Fibroblast of pulmonary artery (primary cell): ENCODE results near the gene RASAL2.

Experiments
- DNase-seq: peaks from one replicate; pipeline ENCODE4 v3.0.0-alpha.2; 2010; ENCODE audit warnings: low read depth
- H3K4me3 ChIP-seq: replicated peaks from 2 replicates; pipeline ENCODE4 v1.5.1; 2011; ENCODE audit warnings: low read depth, mild to moderate bottlenecking, control low read depth, low read length, moderate library complexity
- TF ChIP-seq, protein P1 (sequence below): IDR thresholded peaks from 2 replicates; pipeline ENCODE4 v1.5.1; 2011; ENCODE audit warnings: mild to moderate bottlenecking, control low read depth, low read length, inconsistent platforms; ENCODE audit errors: missing control alignments

RASAL2 gene

DNA sequence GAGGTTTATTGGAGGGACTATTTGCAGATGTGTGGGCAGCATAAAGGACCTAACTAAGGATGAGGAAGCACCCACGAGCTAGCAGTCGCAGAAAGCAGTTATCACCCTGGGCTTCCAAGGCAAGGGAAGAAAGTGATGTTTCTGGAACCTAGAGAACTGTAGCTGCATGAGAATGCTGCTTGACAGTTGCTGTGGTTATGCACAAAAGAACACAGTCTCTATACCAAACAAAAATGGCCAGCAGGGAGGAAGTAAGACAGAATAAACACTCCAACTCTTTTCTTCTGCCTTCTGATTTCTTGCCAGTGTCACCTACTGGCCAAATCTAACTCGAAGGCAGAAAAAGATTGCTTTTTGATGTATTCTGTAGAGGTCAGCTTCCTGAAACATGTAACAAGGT is 190.2 kb downstream of the RASAL2 start:
- no peak overlapping the region for H3K4me3 ChIP-seq
- TF ChIP-seq, protein P1, sequence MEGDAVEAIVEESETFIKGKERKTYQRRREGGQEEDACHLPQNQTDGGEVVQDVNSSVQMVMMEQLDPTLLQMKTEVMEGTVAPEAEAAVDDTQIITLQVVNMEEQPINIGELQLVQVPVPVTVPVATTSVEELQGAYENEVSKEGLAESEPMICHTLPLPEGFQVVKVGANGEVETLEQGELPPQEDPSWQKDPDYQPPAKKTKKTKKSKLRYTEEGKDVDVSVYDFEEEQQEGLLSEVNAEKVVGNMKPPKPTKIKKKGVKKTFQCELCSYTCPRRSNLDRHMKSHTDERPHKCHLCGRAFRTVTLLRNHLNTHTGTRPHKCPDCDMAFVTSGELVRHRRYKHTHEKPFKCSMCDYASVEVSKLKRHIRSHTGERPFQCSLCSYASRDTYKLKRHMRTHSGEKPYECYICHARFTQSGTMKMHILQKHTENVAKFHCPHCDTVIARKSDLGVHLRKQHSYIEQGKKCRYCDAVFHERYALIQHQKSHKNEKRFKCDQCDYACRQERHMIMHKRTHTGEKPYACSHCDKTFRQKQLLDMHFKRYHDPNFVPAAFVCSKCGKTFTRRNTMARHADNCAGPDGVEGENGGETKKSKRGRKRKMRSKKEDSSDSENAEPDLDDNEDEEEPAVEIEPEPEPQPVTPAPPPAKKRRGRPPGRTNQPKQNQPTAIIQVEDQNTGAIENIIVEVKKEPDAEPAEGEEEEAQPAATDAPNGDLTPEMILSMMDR = no peak
- no peak for DNase-seq

DNA sequence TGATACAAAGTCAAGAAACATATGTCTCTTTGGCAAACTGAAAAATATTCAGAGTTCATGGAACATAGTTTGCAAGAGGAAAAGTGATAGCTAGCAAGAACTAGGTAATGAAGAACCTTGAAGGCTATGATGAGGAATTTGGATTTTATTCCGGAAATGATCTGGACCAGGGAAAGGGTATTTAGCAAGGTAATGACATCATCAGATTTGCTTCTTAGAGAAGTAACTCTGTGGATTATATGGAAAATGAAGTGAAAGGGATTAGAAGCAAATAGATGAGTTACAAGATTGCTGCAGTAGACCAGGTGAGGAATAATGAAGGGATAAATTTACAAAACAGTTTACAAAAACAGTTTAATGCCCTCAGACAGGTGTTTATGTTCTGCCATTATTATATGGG is 197.3 kb downstream of the RASAL2 start:
- TF ChIP-seq, protein P1 = no peak
- DNase-seq = no peak
- no peak overlapping the region for H3K4me3 ChIP-seq

DNA sequence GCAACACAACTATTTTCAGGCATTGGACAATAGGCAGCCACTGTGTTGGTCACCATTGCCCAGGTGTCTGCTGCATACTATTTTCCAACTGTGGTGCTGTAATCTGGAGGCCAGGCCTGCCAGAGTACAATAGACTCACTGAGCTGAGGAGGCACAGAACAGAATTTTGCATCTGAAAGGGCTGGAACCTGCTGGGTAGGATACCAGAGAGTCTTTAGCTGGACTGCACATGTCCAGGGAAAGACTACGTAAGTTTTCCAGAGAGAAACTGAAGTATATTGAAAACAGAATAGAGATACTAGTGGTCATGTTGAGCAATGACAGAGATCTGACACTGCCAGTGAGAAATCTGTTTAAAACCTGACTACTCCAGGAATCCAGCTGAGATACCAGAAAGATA is 200.8 kb downstream of the RASAL2 start:
- H3K4me3 ChIP-seq = no peak overlapping the region
- TF ChIP-seq, protein P1 = no peak
- DNase-seq = no peak

DNA sequence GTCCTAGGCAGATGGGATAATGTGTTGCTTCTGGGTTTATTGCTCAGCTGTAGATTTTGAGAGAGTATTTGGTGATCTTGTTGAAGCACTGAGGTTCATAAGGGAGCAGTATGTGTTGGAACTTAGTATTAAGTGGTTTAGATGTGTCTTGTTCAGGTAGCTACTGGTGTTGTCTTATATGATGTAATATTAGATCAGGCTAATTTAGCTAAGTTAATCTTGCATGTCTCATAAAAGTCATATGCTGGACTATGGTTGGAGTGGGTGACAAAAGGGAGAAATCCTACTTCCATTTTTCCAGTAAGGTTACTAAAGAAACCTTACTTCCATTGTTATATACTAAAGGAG is 206.4 kb downstream of the RASAL2 start:
- no peak overlapping the region for H3K4me3 ChIP-seq
- TF ChIP-seq, protein P1 = no peak
- DNase-seq = no peak

DNA sequence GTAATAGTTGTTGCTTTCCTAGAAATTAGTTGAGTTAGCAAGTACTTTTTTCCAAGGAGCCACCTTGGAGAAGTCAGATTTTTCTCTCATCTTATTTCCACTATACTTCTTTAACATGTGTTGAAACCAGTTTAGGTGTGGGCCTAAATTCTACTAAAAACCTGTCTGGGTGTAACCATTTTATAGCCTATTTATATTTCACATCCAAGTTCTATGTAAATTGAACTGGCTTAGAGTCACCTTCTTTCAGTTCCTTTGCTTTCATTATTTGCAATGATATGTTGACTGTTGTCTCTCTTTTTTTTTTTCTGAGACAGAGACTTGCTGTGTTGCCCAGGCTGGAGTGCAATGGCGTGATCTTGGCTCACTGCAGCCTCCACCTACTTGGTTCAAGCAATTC is 207.2 kb downstream of the RASAL2 start:
- TF ChIP-seq, protein P1 = no peak
- DNase-seq = no peak
- H3K4me3 ChIP-seq = no peak overlapping the region

DNA sequence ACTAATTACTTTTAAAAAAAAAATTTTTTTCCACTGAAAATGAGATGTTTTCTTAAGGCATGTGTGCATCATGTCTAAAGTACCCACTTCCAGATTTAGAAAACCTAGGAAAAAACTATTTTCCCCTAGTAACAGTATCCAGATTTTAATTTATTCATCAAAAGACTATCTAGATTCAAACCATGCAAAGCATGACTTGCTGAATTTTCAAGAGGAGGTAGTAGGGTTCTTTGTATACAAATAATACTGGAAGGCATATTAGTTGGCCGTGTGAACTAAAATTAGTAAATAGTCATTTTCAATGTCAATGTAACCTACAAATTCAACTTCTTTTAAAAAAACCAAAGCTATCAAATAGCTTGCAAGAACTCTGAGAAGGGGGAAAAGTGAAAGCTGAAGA is 213.4 kb downstream of the RASAL2 start:
- no peak overlapping the region for H3K4me3 ChIP-seq
- DNase-seq = no peak
- TF ChIP-seq, protein P1 = no peak

DNA sequence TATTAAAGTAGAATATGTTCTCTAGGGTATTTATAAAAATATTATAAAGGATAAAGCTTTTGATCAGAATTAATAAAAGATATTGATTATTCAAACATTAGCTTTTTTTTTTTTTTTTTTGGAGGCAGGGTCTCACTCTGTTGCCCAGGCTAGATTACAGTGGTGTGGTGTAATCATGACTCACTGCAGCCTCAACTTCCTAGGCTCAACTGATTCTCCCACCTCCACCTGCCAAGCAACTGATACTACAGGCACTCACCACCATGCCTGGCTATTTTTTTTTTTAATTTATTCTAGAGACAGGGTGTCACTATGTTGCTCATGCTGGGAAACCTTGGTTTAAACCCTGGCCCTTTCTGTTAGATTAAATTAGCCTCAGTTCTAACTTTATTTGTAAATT is 214.5 kb downstream of the RASAL2 start:
- DNase-seq = no peak
- TF ChIP-seq, protein P1 = no peak

More for the DNA sequence above, 214.5 kb downstream of the RASAL2 start:
- H3K4me3 ChIP-seq = no peak overlapping the region
